Activated naive CD4-positive, alpha-beta T cell treated with anti-CD3 and anti-CD28 coated beads, Interleukin-2, amount 50 U/mL, for 72 hours (primary cell): Measurements from ENCODE around the gene CATSPER1. TPM values are rescaled to one million over a fixed set of nuclear protein-coding genes. Genes with fewer than 3 reads are reported as not detected.
A peak's percentile ranks its signal among the peaks of the same experiment; 100 is the strongest.

ENCODE experiments used
- ATAC-seq, 2 donors: fragments of 150-1000 bp; cut with Tn5 transposase; 2 replicates each; pipeline ENCODE4 v1.10.0; 2021; ENCODE audit warnings: mild to moderate bottlenecking in 2 of 2, moderate library complexity in 2 of 2
- DNase-seq, 2 donors: peaks; one replicate each; pipeline ENCODE4 v3.0.0; 2021 to 2022; ENCODE audit warnings: low spot score in 2 of 2
- H3K27ac Mint-ChIP-seq, 2 donors: one replicate each; pipeline ENCODE4 v1.8.0; 2022; ENCODE audit warnings: mild to moderate bottlenecking in 2 of 2, mixed read lengths in 2 of 2
- H3K36me3 Mint-ChIP-seq, 2 donors: one replicate each; pipeline ENCODE4 v1.8.0; 2022; ENCODE audit warnings: mixed read lengths in 2 of 2
- H3K9me3 Mint-ChIP-seq, 2 donors: one replicate each; pipeline ENCODE4 v1.8.0; 2022; ENCODE audit warnings: mixed read lengths in 2 of 2
- total RNA-seq, 2 donors: library from RNA; stranded (reverse); gene quantifications; one replicate each; pipeline ENCODE4 v1.2.3, GENCODE V29; 2022

Gene CATSPER1
- under 1 TPM in 1 of 2 donors, not detected in 1; 0.80 TPM for total RNA-seq

DNA sequence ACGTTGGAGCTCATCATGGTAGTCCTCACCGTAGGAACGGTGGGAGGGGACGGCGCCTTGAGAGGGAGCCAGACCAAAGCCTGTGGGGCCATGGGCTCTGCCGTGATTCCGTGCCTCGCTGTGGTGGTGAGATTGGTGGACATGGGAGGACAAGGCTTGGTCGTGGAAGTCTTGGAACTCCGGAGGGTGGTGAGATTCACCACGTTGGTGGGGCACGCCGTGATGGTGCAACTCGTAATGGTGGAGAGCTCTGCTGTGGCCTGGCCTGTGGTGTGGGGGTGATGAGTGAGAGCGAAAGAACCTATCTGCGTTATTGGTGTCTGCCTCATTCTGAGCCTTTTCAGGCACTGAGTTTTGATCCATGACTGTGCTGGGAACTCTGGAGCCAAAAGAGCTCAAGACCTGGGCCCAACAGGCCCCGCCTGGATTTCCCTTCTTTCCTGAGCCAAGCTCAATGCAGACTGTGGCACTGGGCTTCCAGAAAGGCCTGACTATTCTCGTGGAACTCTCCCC lies at the start of gene CATSPER1:
CATSPER1 (minus strand) TSS at position 463 of the 513 bp plus-strand sequence; CDS start at position 363, 100 bp downstream.
- no peaks in the 10 kb centered on the region for H3K36me3 Mint-ChIP-seq
- ATAC-seq = no peak
- no peak for DNase-seq
- no peaks in the 10 kb centered on the region for H3K9me3 Mint-ChIP-seq
- H3K27ac Mint-ChIP-seq = no peak within 1 kb of the TSS

DNA sequence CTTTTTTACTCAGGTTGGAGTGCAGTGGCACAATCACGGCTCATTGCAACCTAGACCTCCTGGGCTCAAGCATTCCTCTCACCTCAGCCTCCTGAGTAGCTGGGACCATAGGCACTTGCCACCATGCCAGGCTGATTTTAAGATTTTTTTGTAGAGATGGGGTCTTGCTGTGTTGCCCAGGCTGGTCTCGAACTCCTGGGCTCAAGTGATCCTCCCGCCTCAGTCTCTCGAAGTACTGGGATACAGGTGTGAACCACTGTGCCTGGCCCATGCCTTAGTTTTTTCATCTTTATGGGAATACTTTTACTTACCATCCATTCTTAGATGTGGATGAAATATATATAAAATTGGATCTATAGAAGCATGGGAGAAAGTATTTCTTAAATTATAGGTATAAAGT lies 49.0 kb upstream of the CATSPER1 start:
- Mint-ChIP-seq H3K27ac (peak overlapping the region in 1 of 2 donors; percentile 88), H3K9me3 (no peaks in the 10 kb centered on the region), H3K36me3 (peaks cover 23 to 50% of the 10 kb centered on the region in 2 donors)
- DNase-seq = no peak
- ATAC-seq = no peak

DNA sequence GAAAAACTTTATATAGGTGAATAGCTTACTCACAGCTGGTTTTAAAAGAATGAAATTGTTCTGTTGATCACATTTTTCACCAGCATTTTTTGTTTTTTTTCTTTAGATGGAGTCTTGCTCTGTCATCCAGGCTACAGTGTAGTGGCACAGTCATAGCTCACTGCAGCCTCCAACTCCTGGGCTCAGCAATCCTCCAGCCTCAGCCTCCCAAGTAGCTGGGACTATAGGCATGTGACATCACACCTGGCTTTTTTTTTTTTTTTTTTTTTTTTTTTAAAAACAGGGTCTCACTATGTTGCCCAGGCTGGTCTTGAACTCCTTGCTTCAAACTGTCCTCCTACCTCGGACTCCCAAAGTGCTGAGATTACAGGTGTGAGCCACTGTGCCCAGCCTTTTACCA lies 47.4 kb upstream of the CATSPER1 start:
- DNase-seq (no peak), ATAC-seq (no peak)
- H3K36me3 Mint-ChIP-seq = peaks cover 28 to 54% of the 10 kb centered on the region in 2 donors
- H3K27ac Mint-ChIP-seq = peak overlapping the region in 1 of 2 donors; percentile 29
- H3K9me3 Mint-ChIP-seq = no peaks in the 10 kb centered on the region

DNA sequence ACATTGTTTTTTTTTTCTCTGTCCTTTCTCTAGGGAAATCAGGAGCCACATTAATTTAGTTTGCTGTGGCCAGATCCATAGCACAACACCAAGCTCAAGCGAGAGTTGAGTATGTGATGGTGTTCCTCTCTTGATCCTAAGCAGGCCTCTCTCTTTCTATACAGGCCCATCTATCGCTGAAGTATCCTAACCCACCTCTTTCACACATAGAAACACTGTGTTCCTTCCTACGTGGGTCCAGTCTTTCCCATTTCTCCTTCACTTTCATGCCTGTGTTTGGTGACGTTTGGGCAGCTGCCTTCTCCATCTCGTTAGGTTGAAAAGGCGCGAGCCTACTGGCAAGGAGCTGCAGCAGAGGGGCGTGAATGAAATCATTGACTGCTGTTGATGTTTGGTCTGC lies 46.2 kb upstream of the CATSPER1 start:
- DNase-seq (no peak), ATAC-seq (no peak)
- Mint-ChIP-seq H3K9me3 (no peaks in the 10 kb centered on the region), H3K36me3 (peaks cover 34 to 51% of the 10 kb centered on the region in 2 donors), H3K27ac (peak overlapping the region in 1 of 2 donors; percentile 92)

DNA sequence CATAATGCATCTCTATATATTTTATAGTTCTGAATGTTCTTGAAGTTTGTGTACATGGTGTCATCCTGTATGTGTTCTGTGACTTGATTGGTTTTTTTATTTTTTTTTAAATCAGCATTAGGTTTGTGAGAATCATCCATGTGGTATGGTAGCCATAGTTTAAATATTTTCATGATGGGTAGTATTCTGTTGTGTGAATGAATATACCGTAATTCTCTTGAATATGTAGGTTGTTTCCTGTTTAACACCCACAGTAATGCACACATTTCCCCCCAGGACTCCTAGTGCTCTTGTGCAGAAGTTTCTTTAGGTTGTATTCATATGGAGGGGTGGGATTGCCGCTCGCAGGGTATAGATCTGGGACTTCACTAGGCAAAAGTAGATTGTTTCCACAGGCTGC lies 45.8 kb upstream of the CATSPER1 start:
- no peaks in the 10 kb centered on the region for H3K9me3 Mint-ChIP-seq
- peaks cover 36 to 51% of the 10 kb centered on the region in 2 donors for H3K36me3 Mint-ChIP-seq
- ATAC-seq (no peak), DNase-seq (no peak)
- H3K27ac Mint-ChIP-seq = peak overlapping the region; percentile 92 to 97

DNA sequence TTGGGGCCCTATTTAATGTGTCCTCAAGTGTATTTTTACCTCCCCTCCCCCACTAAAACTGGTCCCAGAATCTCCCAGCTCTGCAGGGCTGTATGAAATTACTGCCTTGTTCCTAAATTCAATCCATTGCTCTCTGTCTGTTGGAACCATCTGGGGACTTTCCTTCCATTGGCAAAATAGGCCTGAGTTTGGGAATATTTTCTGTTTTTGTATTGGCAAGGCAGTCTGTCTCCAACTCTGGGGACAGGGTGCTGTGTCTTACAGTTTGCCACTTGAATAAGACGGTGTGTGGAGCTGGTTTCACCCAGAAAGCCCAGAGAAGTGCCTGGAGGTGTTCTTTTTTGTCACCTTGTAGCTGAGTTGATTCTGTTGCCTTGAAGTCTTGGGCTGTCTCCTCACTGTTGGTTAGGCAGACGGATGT lies 45.1 kb upstream of the CATSPER1 start:
- Mint-ChIP-seq H3K27ac (peak overlapping the region; percentile 92 to 97), H3K36me3 (peaks cover 43 to 57% of the 10 kb centered on the region in 2 donors), H3K9me3 (no peaks in the 10 kb centered on the region)
- DNase-seq = no peak
- no peak for ATAC-seq

DNA sequence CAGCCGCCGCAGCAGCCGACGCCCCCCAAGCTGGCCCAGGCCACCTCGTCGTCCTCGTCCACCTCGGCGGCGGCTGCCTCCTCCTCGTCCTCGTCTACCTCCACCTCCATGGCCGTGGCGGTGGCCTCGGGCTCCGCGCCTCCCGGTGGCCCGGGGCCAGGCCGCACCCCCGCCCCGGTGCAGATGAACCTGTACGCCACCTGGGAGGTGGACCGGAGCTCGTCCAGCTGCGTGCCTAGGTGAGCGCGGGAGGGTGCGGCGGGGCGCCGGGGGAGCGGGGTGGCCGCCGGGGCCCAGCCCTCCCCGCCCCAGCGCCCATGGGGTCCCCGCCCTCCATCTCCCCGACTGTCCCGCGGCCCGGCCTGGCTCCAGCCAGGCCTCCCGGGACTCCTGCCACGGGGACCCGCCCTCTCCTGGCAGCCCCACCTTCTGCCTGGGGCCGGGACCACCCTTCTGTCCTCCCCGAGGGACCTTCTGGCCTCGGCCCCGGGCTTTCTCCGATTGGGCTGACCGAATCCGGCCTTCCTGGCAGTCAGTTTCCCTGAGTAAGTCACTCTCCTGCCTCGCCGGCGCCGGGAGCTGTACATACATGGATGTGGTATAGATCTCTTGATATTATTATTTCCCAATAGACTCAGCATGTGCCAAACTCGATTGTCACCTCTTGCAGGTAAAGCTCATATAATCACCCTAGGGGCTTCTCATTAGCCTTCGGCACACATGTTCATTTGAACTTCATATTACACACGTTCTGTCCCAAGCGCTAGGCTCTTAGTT lies 44.5 kb upstream of the CATSPER1 start:
- Mint-ChIP-seq H3K36me3 (peaks cover 46 to 62% of the 10 kb centered on the region in 2 donors), H3K9me3 (no peaks in the 10 kb centered on the region), H3K27ac (peak overlapping the region; percentile 92 to 97)
- ATAC-seq (peak in 1 of 2 donors; percentile 2), DNase-seq (no peak)

DNA sequence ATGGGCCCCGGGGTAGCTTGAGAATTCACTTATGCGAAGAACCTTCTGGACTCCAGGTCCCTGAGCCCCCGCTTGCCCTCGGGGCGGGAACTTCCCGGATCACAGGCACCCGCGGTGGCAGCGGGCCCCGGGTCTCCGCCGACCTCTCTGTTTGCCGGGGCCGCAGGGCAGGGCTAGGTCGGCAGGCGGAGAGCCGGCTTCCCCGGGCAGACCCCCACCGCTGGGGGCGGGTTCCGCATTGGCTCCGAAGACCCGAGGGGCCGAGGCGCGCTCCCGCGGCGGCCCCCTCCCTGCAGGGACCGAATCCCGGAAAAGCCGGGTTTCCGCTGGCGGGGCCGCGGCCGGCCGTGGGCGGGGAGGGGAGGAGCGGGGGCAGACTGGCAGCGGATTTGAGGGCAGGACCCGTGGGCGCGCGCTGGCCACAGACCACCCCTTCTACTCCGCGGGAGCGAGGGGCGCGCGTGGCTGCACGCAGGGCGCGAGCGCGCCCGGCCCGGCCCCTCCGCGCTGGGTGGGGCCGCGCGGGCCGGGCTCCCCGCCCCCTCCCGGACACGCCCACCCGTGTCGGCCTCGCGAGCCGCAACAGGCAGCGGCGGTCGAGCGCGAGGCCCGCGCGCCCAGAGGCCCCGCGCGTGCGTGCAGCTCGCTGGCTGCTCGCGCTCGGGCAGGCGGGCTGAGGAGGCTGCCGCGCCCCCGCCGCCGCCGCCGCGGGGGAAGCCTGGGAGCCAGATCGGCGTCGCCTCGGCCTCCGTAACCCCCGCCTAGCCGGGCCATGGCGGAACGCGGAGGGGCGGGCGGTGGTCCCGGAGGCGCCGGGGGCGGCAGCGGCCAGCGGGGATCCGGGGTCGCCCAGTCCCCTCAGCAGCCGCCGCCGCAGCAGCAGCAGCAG lies 43.7 kb upstream of the CATSPER1 start, which contains the start of gene PACS1:
PACS1 (plus strand) TSS at position 558 of the 889 bp plus-strand sequence; CDS start at position 773, 215 bp downstream.
- peak; percentile 75 to 79 for DNase-seq
- Mint-ChIP-seq H3K9me3 (no peaks in the 10 kb centered on the region), H3K36me3 (peaks cover 46 to 67% of the 10 kb centered on the region in 2 donors), H3K27ac (peak within 1 kb of the TSS; percentile 92 to 97)
- ATAC-seq = peak; percentile 57 to 74

DNA sequence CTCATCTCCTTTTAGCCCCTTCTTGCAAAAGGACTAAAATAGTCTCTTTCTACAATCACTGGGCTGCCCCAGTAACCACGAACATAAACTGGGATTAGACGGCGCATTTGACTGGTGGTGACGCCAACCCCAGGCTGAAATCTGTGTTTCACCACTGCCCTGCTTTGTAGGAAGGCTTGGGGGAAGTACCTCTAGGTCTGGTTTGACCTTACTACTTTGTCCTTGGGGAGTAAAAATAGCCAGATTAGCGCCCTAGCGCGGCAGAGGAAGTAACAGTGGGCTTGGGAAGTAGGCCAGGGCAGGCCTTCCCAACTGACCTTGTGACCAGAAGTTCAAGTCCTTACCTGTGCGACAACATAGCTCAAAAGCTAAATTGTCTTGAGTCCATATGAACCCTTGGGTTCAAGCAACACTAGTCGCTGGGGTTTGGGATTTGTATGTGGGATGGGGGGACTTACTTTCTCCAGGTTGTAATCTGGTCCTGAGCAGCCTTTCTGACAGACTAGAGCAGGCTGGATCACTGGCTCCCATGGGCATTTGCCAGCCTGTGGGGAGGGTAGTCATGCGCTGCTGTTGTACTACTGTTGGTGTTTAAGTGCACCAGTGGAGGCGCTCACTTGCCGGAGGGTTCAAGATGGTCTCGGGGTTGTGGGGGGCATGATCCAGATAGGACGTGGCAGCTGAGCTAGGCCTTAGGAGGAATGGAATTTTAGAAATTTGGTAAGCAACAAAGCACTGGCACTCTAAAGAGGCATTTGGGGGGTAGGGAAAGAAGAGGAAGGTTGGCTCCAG lies 42.8 kb upstream of the CATSPER1 start:
- Mint-ChIP-seq H3K27ac (peak overlapping the region; percentile 76 to 92), H3K36me3 (peaks cover 48 to 69% of the 10 kb centered on the region in 2 donors), H3K9me3 (no peaks in the 10 kb centered on the region)
- DNase-seq (peak in 1 of 2 donors; percentile 42), ATAC-seq (peak; percentile 21 to 78)

DNA sequence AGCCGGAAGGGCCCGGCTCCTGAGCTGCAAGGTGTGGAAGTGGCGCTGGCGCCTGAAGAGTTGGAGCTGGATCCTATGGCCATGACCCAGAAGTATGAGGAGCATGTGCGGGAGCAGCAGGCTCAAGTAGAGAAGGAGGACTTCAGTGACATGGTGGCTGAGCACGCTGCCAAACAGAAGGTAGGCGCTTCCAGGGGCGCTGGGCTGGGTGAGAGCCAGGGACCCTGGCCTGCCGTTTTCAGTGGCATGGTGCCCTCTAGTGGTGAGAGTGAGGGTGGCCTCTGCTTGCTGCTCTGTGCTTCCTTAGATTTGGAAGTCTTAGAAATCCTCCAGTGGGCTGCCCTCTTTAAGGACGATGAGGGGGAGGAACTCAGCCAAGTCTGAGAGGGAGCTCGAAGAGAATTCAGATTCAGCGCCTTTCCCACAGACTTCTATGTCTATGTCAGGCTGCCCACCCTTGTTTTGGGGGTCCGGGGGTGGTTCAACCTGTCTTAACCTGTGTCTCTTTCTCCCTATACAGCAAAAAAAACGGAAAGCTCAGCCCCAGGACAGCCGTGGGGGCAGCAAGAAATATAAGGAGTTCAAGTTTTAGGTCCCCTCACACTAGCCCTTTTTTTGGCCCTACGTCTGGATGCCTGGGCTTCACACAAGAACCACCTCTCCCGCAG lies 42.0 kb upstream of the CATSPER1 start:
- H3K9me3 Mint-ChIP-seq = no peaks in the 10 kb centered on the region
- peaks cover 56 to 70% of the 10 kb centered on the region in 2 donors for H3K36me3 Mint-ChIP-seq
- peak in 1 of 2 donors; percentile 80 for DNase-seq
- ATAC-seq = peak; percentile 23 to 55
- peak overlapping the region; percentile 83 to 92 for H3K27ac Mint-ChIP-seq

DNA sequence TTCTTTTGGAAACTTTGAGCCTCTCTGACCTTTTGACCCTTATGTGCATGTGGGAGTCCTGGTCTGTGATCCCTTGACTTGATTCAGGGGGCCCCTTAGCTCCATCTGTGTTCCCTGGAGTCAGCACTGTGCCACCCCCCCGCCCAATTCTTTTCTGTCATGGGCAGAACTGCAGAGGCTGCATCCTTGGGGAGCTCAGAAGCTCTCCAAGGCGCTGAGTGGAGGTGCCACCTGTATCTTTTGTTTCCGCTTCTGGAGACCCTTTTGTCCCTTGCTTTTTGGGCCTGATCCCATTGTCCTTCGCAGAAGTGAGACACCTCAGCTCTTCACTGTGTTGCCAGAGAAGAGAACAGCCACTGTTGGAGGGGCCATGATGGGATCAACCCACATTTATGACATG lies 41.4 kb upstream of the CATSPER1 start:
- Mint-ChIP-seq H3K27ac (peak overlapping the region in 1 of 2 donors; percentile 92), H3K9me3 (no peaks in the 10 kb centered on the region), H3K36me3 (peaks cover 56 to 70% of the 10 kb centered on the region in 2 donors)
- no peak for ATAC-seq
- DNase-seq = no peak

DNA sequence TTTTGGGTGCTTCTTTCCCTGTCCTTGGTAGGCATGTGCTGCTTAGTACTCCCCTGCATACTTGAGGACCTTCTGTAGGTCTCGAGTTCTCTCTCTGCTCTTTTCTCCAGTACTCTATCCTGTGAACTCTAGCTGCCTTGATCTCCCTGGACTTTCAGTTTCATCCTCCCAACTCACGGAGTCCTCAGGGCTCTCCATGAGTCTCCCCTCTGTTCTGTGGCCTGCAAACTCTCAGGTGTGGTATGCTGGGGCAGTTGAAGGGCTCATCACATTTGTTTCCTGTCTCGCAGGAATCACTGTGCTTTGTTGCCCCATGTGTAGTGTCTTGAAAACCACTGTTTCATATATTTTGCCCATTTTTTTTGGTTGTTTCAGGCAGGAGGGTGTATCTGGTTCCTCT lies 40.5 kb upstream of the CATSPER1 start:
- Mint-ChIP-seq H3K36me3 (peaks cover 51 to 65% of the 10 kb centered on the region in 2 donors), H3K27ac (peak overlapping the region; percentile 56 to 92), H3K9me3 (no peaks in the 10 kb centered on the region)
- ATAC-seq (no peak), DNase-seq (no peak)

DNA sequence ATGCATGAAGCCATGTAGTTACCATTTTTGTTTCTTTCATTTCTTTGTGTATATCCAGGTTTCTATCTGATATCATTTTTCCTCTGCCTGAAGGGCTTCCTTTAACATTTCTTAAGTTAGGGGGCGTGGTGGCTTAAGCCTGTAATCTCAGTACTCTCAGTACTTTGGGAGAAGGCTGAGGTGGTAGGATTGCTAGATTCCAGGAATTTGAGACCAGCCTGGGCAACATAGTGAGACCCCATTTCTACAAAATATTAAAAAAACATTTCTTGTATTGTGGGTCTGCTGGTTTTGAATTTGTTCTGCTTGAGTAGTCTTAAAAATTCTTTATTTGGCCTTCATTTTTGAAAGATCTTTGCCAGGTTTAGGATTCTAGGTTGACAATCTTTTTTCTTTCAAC lies 38.3 kb upstream of the CATSPER1 start:
- no peak for DNase-seq
- H3K36me3 Mint-ChIP-seq = peaks cover 58 to 75% of the 10 kb centered on the region in 2 donors
- peak overlapping the region in 1 of 2 donors; percentile 69 for H3K27ac Mint-ChIP-seq
- ATAC-seq = no peak
- no peaks in the 10 kb centered on the region for H3K9me3 Mint-ChIP-seq

DNA sequence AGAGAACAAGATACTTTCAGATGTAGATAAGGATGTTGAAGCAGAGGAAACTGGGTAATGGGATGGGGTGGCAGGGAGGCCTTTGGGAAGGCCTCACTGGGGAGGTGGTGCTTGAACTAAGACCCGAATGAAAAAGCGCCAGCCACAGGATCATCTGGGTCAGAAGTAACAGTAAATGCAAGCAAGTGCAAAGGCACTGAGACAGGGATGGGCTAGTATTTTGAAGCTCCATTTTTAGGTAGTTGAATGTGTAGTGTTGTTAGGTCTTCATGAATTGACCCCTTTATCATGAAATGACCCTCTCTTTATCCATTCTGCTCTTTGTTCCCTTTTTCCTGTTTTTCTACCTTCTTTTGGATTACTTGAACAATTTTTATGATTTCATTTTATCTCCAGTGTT lies 37.6 kb upstream of the CATSPER1 start:
- Mint-ChIP-seq H3K27ac (peak overlapping the region; percentile 37 to 69), H3K36me3 (peaks cover 54 to 76% of the 10 kb centered on the region in 2 donors), H3K9me3 (no peaks in the 10 kb centered on the region)
- DNase-seq (no peak), ATAC-seq (no peak)

DNA sequence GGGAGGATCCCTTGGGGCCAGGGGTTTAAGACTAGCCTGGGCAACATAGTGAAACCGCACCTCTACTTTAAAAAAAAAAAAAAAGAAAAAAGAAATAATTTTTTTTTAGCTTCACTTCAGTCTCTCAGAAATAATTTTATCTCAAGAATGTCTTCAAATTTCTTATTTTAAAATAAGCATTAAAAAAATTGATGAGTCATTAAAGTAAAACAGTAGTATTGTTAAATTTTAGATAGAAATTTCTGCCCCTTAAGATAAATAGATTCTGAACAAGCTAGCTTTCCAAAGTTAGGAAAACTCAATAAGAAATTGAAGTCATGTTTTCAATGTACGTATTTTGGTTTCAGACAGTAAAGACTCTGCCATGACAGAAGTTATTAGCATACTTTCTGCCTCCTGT lies 36.1 kb upstream of the CATSPER1 start:
- no peak for ATAC-seq
- peak overlapping the region; percentile 69 to 89 for H3K27ac Mint-ChIP-seq
- no peak for DNase-seq
- H3K36me3 Mint-ChIP-seq = peaks cover 59 to 79% of the 10 kb centered on the region in 2 donors
- H3K9me3 Mint-ChIP-seq = no peaks in the 10 kb centered on the region
